HG03558 (cell line): Measurements from ENCODE around the gene MEI4.
"Not testable (repeated sequence)": the region's sequence is repeated elsewhere in the genome, so short reads cannot be mapped to it uniquely, and the experiment has no call there.

Source experiments
- ATAC-seq: cut with Tn5 transposase; IDR thresholded peaks from one replicate; pipeline ENCODE4 v1.9.1; 2021; ENCODE audit warnings: moderate number of reproducible peaks; ENCODE audit not compliant: unreplicated experiment; ENCODE audit errors: extremely low read depth

MEI4 gene

DNA sequence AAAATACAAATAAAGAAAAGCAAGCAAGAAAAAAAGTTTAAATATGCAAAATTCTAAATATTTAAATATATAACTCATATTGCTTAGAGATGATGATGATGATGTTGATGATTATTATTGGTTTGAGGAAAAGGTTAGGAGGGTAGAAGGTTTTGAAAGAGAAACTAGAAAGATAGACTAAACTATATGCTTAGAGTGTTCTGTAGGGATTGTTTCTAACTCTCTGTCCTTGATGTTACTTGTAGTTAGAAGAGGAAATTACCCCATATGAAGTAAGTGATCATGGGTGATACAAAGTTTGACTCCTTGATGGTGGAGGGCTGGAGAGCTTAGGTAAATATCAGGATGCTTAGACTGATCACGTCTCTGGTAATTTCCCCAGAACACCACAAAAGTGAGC is 159.5 kb downstream of the MEI4 start:
- ATAC-seq, result no peak

GRCh38 chr6:77813090-77813489 is 160.3 kb downstream of the MEI4 start:
- no peak for ATAC-seq

GRCh38 chr6:77814119-77814518 is 161.3 kb downstream of the MEI4 start:
- ATAC-seq, result no peak

DNA sequence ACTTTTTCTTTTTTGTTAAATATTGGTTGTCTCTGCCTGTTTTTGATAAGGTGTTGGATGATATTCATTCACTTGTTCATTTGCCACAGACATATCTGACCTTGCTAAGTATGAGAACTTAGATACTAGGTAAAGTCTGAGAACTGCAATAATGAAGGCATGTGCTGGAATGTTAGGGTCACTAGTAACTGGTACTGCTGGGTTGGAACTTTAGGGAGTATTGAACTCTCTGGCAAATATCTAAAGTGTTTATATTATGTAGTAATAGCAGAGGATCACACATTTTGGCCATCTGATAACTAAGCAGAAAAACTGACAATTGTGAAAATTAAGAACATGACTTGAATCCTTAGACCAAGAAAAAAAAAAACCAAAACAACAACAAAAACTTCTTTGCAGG is 162.7 kb downstream of the MEI4 start:
- ATAC-seq, result no peak

DNA sequence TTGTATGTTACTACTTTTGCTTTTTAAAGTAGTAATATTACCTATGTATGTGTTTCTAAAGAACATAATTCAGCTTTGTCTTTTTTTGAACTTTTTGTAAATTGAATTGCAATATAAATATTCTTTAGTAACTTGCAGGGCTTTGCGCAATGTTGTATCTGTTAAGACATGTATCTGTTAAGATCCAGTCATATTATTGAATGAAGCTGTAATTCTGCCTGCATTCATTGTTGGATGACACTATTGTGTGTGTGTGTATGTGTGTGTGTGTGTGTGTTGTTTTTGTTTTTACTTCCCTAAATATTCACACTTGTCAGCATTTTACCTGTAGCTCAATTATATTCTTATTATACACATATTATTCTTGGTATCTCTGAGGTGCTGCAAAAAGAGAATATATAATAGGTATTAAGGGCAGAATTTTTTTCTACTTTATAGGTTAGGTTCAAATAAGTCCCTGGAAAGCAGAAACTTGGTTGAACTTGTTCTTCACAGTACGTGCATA is 164.0 kb downstream of the MEI4 start:
- no peak for ATAC-seq

- no peak for ATAC-seq
Observed at GRCh38 chr6:77822265-77822664, 169.4 kb downstream of the MEI4 start.

DNA sequence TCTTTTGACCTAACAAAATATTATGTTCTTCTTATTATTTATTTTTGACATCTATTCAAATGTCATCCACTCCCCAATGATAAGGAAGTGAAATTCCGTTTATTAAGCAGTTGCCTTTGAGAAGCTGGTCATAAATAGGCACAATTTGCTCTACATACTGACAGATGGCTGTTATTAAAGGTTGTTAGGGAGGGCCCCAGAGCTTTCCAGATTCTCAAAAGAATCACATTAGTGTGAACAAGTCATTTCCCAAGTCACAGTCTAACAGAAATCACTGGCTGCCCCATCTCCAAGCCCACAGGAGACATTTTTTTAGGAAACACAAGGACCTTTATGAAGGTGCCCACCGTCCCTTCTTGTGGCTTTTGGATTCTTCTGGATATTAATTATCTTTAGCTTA is 172.4 kb downstream of the MEI4 start:
- no peak for ATAC-seq

- ATAC-seq, result no peak
Observed at GRCh38 chr6:77829736-77830135, 176.9 kb downstream of the MEI4 start.

DNA sequence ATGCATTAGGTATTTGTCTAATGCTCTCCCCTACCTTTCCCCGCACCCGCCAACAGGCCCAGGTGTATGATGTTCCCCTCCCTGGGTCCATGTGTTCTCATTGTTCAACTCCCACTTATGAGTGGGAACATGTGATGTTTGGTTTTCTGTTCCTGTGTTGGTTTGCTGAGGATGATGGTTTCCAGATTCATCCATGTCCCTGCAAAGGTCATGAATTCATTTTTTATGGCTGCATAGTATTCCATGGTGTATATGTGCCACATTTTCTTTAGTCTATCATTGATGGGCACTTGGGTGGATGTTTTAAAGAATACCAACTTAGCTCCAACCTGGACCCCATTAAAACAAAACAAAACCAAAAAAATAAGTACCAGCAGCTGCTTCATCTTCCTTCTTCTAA is 180.9 kb downstream of the MEI4 start:
- ATAC-seq, result not testable (repeated sequence)

DNA sequence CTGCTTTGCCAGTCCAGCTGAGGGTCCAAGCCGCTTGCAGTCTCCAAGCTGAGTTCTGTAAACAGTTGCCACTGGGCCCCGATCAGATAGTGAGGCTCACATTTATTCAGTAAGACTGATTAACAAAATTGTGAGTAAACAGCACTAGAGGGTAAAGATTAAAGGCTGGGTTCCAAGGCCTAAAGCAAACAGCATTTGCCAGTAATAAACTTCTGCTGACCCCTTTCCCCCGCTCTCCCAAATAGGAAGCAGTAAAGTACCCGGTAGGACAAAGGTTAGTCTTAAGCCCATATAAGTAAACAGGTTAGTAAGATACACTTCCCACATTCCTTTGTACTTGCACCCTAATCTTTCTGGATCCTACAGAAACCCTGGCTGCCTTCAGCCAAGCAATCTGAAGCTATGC is 181.8 kb downstream of the MEI4 start:
- ATAC-seq, result no peak

- no peak for ATAC-seq
Observed at GRCh38 chr6:77837034-77837784, 184.4 kb downstream of the MEI4 start.

DNA sequence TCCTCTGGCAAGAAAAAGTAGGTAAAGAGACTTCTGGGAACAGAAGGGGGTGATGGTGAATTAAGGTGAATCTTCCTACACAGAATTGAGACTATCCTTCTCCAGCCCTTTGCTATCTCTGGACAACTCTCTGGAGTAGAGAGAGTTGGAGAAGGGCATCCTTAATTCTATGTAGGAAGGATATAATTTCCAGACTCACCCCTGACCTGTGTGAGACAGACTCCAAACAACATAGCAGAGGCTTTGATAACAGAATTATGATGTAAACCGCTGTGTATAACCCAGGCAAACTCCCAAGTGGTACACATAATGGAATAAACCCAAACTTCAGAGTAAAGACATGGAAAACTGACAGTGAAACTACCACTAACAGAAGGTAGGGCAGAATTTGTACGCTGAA is 186.5 kb downstream of the MEI4 start:
- no peak for ATAC-seq

DNA sequence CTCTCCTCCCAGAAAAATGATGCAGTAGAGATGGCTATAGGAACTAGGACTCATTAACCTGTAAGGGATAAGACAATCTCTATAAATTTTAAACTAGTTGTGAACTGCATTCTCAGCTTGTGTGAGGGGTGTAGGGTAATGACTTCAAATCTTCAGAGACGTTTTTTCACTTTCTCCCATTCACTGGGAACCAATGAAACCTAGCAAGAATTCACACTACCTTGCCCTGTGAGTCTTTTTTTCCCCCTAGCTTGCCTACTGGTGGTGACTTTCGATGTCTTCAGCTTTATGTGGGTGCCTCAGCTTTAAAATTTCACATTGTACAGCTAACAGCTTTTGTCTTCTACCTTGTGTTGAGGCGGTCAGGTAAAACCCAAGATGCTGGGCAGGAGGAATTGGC is 192.0 kb downstream of the MEI4 start:
- ATAC-seq, result no peak

DNA sequence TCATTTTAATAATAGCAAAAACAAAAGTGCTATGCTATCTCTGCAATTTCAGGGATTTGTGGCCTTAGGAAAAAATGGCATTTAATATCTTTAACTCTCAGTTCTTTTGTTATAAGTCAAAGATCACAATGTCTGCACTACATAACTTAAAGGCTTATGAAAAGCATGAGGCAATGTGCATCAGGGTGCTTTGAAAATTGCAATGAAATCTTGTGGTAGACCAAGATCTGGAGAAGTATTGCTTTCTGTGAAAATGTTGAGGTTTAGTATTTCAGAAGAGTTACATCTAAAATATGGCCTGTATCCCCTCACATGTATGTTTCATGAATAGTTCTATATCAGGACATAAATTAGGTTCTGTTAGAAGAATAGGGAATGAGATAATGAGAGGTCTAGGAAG is 200.6 kb downstream of the MEI4 start:
- no peak for ATAC-seq

DNA sequence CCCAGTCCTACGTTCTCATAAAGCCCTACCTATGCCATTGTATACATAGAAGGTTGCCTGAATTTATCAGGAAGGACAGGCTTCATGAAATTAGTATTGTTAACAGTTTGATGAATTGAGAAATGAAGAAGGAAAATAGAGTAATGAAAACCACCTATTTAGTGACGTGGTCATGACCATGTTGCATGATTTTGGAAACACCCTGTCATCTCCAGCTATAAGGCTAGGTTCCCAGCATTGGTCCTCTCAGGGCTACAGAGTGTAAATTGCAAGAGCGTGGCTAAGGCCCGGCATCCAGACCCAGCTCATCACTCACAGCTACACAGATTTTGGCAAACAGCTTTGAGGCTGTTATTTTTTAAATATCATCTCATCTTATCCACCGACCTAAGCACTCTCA is 203.6 kb downstream of the MEI4 start:
- no peak for ATAC-seq

GRCh38 chr6:77857421-77857820 is 204.6 kb downstream of the MEI4 start:
- no peak for ATAC-seq

- no peak for ATAC-seq
Observed at GRCh38 chr6:77876300-77876699, 223.5 kb downstream of the MEI4 start.

GRCh38 chr6:77879527-77879926 is 226.7 kb downstream of the MEI4 start:
- ATAC-seq, result no peak

DNA sequence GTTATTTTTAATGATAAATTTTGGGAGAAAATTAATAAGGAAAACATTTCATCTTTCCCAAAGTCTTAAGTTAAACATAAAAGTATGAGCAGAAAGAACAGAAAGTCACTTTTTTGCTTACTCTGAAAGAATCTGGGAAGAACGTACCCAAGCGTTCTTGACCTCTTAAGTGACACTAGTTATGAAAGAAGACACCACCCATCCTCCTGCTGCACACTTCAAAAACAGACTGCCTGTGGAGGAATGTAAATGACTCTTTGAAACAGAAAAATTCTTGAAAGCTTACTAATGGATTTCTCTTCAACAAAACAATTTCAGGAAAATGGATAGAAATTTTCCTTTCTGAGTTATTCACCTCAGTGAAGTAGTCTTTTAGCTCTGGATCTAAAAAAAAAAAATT is 227.7 kb downstream of the MEI4 start:
- ATAC-seq, result no peak

DNA sequence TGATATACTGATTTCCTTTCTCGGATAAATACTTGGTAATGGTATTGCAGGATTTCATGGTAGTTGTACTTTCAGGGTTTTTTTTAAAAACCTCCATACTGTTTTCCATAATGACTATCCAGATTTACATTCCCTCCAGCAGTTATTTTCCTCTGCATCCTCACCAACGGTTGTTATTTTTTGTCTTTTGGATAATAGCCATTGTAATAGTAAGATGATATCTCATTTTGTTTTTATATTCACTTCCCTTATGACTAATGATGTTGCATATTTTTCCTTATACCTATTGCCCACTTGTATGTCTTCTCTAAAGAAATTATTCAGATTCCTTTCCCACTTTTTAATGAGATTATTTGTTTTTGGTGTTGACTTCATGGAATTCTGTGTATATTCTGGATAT is 231.0 kb downstream of the MEI4 start:
- ATAC-seq, result no peak

- ATAC-seq, result no peak
Observed at GRCh38 chr6:77893391-77893790, 240.6 kb downstream of the MEI4 start.

GRCh38 chr6:77906070-77906469 is 253.2 kb downstream of the MEI4 start:
- ATAC-seq, result no peak
